Esophagus muscularis mucosa (tissue), 4 donors: ENCODE results near the gene NRGN. TPM values are rescaled to one million over a fixed set of nuclear protein-coding genes. Genes with fewer than 3 reads are reported as not detected.

Source experiments
- DNase-seq: peaks from one replicate; pipeline ENCODE4 v3.0.0-alpha.2; 2017; ENCODE audit errors: extremely low spot score
- H3K27ac ChIP-seq, 4 donors: fragments of 200-600 bp; sonication (generic); replicated peaks in 1 of 4; 1 replicate in 3 of 4; 2 replicates in 1 of 4; pipeline ENCODE4 v1.5.1; 2016 to 2019; ENCODE audit warnings: mild to moderate bottlenecking in 1 of 4
- H3K27me3 ChIP-seq, 4 donors: fragments of 200-600 bp; sonication (generic); one replicate each; pipeline versions ENCODE4 v1.5.1 to v1.6.0; 2016 to 2019
- H3K36me3 ChIP-seq, 4 donors: fragments of 200-600 bp; sonication (generic); one replicate each; pipeline ENCODE4 v1.5.1; 2016 to 2019
- H3K4me1 ChIP-seq, 4 donors: fragments of 200-600 bp; sonication (generic); one replicate each; pipeline ENCODE4 v1.5.1; 2016 to 2019
- H3K4me3 ChIP-seq, 4 donors: fragments of 200-600 bp; sonication (generic); 1 replicate in 2 of 4; 2 replicates in 2 of 4; pipeline ENCODE4 v1.5.1; 2016 to 2019; ENCODE audit warnings: mild to moderate bottlenecking in 4 of 4, moderate library complexity in 1 of 4
- H3K9me3 ChIP-seq, 4 donors: fragments of 200-600 bp; sonication (generic); 1 replicate in 3 of 4; 2 replicates in 1 of 4; pipeline ENCODE4 v1.5.1; 2016 to 2019
- CTCF ChIP-seq, 3 experiments: fragments of 200-600 bp in 2 of 3; fragments of 450-650 bp in 1 of 3; sonication (generic) in 2 of 3; IDR thresholded peaks; one replicate each; pipeline ENCODE4 v1.5.1; 2017 to 2019; ENCODE audit warnings: antibody characterized with exemption in 3 of 3, mild to moderate bottlenecking in 2 of 3, moderate library complexity in 1 of 3
- EP300 ChIP-seq: sonication (generic); formaldehyde crosslinking; IDR thresholded peaks from one replicate; pipeline ENCODE4 v1.6.1; 2017; ENCODE audit warnings: antibody characterized with exemption
- POLR2A ChIP-seq: fragments of 450-650 bp; IDR thresholded peaks from one replicate; pipeline ENCODE4 v1.6.1; 2017; ENCODE audit warnings: antibody characterized with exemption, moderate library complexity, mild to moderate bottlenecking, low read depth
- POLR2AphosphoS5 ChIP-seq, 2 donors: sonication (generic); formaldehyde crosslinking; IDR thresholded peaks; one replicate each; pipeline ENCODE4 v1.6.1; 2017; ENCODE audit warnings: antibody characterized with exemption in 2 of 2
- WGBS: methylation state at CpG from one replicate; pipeline ENCODE4 v1.1.5; 2018; 5-methylcytosine and 5-hydroxymethylcytosine counted together
- intact Hi-C: fragments of 100-400 bp; cut with DNase I; formaldehyde crosslinking; loops from one replicate; pipeline ENCODE4 v1.15.1; 2023
- total RNA-seq, 4 donors: library from RNA; depleted of rRNA; stranded (reverse); fragments of >200 nt; gene quantifications; one replicate each; pipeline versions ENCODE4 v1.1.0 to v1.2.1, GENCODE V29; 2016

The NRGN gene
- total RNA-seq, 4 donors from 2014 or later, result 1.4 to 2.3 (median 1.6) TPM

- WGBS, result 82% methylated on average over 4 of the region's 4 CpGs
- TF ChIP-seq CTCF (IDR thresholded peaks at IDR 0.05) (no peak), POLR2A (no peak), POLR2AphosphoS5 (IDR thresholded peaks at IDR 0.05) (no peak), EP300 (no peak)
- Histone ChIP-seq H3K27me3 (peaks cover 0 to 26% (median 0%) of the 10 kb centered on the region in 4 donors), H3K4me3 (no peak overlapping the region), H3K9me3 (no peaks in the 10 kb centered on the region), H3K4me1 (peaks cover 0 to 16% (median 10%) of the 10 kb centered on the region in 4 donors), H3K27ac (no peak overlapping the region), H3K36me3 (no peaks in the 10 kb centered on the region)
- intact Hi-C loops, result no loop called here
- no peak for DNase-seq
Observed at GRCh38 chr11:124729571-124729970, 10.2 kb upstream of the NRGN start.

- 93% methylated on average over 4 of the region's 4 CpGs for WGBS
- TF ChIP-seq CTCF (IDR thresholded peaks at IDR 0.05) (no peak), EP300 (no peak), POLR2A (no peak), POLR2AphosphoS5 (IDR thresholded peaks at IDR 0.05) (no peak)
- Histone ChIP-seq H3K27ac (no peak overlapping the region), H3K27me3 (peaks cover 0 to 23% (median 0%) of the 10 kb centered on the region in 4 donors), H3K4me3 (no peak overlapping the region), H3K9me3 (no peaks in the 10 kb centered on the region), H3K36me3 (no peaks in the 10 kb centered on the region), H3K4me1 (peaks cover 0 to 2% (median 0%) of the 10 kb centered on the region in 4 donors)
- intact Hi-C loops, result no loop called here
- DNase-seq, result no peak
Observed at GRCh38 chr11:124732230-124732629, 7.5 kb upstream of the NRGN start.

- Histone ChIP-seq H3K27me3 (peaks cover 7 to 60% (median 11%) of the 10 kb centered on the region in 4 donors), H3K4me1 (peaks cover 12 to 21% (median 20%) of the 10 kb centered on the region in 4 donors), H3K9me3 (no peaks in the 10 kb centered on the region), H3K36me3 (no peaks in the 10 kb centered on the region), H3K27ac (no peak overlapping the region), H3K4me3 (no peak overlapping the region)
- 73% methylated on average over 3 of the region's 3 CpGs for WGBS
- intact Hi-C loops, result no loop called here
- no peak for DNase-seq
- TF ChIP-seq CTCF (IDR thresholded peaks at IDR 0.05), result no peak
- no peak for TF ChIP-seq POLR2AphosphoS5 (IDR thresholded peaks at IDR 0.05)
- TF ChIP-seq EP300, result no peak
- TF ChIP-seq POLR2A, result no peak
Observed at GRCh38 chr11:124736736-124737135, 3.0 kb upstream of the NRGN start.

- peaks cover 12 to 21% (median 20%) of the 10 kb centered on the region in 4 donors for H3K4me1 ChIP-seq
- WGBS, result 86% methylated on average over 7 of the region's 7 CpGs
- no peaks in the 10 kb centered on the region for H3K36me3 ChIP-seq
- DNase-seq, result no peak
- H3K27me3 ChIP-seq, result peaks cover 7 to 70% (median 14%) of the 10 kb centered on the region in 4 donors
- TF ChIP-seq POLR2A (no peak), CTCF (IDR thresholded peaks at IDR 0.05) (no peak), EP300 (no peak), POLR2AphosphoS5 (IDR thresholded peaks at IDR 0.05) (no peak)
- H3K27ac ChIP-seq, result no peak overlapping the region
- intact Hi-C loops, result no loop called here
- H3K9me3 ChIP-seq, result no peaks in the 10 kb centered on the region
- no peak overlapping the region for H3K4me3 ChIP-seq
Observed at GRCh38 chr11:124737638-124738305, 2.0 kb upstream of the NRGN start.
